MM.1S (cell line): ENCODE measurements around the gene STK32B.

Experiments
- EZH2 ChIP-seq: fragments of 300-600 bp; sonication (generic); optimal IDR thresholded peaks from 2 replicates; pipeline ENCODE3; 2017; ENCODE audit warnings: low read depth, mild to moderate bottlenecking, antibody characterized with exemption, low read length, mixed read lengths
- EZH2phosphoT487 ChIP-seq: fragments of 300-600 bp; sonication (generic); IDR thresholded peaks from 2 replicates; pipeline ENCODE4 v1.6.1; 2018; ENCODE audit warnings: antibody characterized with exemption, low read length
- TF ChIP-seq, protein P1 (sequence below): fragments of 300-600 bp; sonication (generic); IDR thresholded peaks from 2 replicates; pipeline ENCODE4 v1.5.1; 2016; ENCODE audit warnings: antibody characterized with exemption, low read length, mixed read lengths

DNA sequence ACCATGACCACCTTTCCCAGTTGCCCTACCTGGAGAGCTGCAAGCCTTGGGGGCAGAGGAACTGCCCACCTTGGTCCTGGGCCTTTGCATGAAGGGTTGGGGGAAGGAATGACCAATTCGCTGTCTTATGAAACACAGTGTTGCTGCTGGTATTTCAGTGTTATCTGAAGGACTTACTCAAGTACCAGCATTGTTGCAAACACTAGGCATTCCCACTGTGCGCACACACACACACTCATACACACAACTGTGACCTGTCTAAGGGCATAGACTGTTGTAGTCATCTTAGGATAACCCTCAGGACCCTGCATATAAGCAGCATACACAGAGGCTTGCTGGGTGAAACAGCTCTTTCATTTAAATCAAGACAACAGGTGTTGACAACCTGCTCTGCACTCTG, 446.2 kb downstream of the STK32B start:
- TF ChIP-seq, protein P1, sequence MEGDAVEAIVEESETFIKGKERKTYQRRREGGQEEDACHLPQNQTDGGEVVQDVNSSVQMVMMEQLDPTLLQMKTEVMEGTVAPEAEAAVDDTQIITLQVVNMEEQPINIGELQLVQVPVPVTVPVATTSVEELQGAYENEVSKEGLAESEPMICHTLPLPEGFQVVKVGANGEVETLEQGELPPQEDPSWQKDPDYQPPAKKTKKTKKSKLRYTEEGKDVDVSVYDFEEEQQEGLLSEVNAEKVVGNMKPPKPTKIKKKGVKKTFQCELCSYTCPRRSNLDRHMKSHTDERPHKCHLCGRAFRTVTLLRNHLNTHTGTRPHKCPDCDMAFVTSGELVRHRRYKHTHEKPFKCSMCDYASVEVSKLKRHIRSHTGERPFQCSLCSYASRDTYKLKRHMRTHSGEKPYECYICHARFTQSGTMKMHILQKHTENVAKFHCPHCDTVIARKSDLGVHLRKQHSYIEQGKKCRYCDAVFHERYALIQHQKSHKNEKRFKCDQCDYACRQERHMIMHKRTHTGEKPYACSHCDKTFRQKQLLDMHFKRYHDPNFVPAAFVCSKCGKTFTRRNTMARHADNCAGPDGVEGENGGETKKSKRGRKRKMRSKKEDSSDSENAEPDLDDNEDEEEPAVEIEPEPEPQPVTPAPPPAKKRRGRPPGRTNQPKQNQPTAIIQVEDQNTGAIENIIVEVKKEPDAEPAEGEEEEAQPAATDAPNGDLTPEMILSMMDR = no peak
- TF ChIP-seq EZH2phosphoT487 = no peak
- no peak for TF ChIP-seq EZH2
